HG02571 (cell line): ENCODE measurements around the gene SPTBN1.
"Not testable (repeated sequence)": the region's sequence is repeated elsewhere in the genome, so short reads cannot be mapped to it uniquely, and the experiment has no call there.

Experiments
- ATAC-seq: cut with Tn5 transposase; IDR thresholded peaks from one replicate; pipeline ENCODE4 v1.9.1; 2021; ENCODE audit warnings: mild to moderate bottlenecking, moderate library complexity; ENCODE audit not compliant: unreplicated experiment

SPTBN1 gene

DNA sequence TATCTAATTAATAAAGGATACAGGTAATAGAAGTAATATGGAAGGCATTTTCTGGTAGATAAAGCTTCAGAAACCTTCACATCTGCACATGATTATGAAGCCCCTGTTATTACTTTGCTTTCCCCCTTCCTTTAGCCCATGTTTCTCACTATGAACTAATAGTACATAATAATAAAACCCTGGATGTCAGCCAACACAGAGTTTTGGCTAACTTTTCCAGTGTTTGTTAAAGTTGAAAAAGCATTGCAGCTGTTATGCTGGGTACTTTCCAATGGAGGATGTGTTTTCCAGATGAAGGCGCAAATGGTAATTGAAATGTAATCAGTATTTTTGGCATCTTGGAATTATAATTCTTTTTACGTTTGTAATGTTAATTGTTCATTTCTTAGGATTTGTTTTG, 43.5 kb downstream of the SPTBN1 start:
- ATAC-seq: no peak

GRCh38 chr2:54500404-54501205, 44.5 kb downstream of the SPTBN1 start:
- no peak for ATAC-seq

GRCh38 chr2:54502731-54503130, 46.6 kb downstream of the SPTBN1 start:
- no peak for ATAC-seq

DNA sequence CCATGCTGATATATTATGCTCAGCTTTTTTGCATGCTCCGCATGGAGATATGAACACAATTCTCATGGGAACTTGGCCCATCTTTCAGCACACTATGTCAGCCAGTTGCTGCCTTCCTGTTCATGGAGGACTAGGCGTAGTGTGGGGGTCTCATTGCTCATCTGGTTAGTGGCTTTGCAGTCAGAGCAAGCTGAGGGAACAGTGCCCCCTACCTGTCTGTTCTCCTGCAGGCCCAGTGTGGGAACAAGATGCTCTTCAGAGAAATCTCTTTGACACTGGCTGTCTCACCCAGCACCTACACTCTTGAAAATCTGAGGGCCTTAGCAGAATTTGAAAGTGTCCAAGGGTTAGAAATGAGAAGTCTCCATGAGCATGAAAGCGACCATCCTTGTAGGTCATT, 47.1 kb downstream of the SPTBN1 start:
- no peak for ATAC-seq

DNA sequence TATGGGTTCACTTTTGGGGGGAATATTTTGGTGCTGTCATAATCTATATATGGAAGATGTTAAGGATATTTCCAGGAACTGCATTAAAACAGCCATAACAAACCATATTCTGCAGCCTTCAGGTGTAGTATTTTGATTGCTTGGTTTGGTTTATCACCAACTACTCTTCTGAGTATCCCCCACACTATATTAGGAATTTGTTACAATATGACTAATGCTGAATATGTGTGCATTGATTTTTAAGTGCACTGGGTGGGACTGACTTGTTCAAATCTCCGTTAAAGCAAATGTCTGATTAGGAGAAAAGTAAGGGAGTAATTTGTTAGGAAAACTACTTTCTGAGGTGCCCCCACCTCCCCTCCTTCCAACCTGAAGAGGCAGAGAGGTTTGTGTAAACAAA, 47.7 kb downstream of the SPTBN1 start:
- no peak for ATAC-seq

DNA sequence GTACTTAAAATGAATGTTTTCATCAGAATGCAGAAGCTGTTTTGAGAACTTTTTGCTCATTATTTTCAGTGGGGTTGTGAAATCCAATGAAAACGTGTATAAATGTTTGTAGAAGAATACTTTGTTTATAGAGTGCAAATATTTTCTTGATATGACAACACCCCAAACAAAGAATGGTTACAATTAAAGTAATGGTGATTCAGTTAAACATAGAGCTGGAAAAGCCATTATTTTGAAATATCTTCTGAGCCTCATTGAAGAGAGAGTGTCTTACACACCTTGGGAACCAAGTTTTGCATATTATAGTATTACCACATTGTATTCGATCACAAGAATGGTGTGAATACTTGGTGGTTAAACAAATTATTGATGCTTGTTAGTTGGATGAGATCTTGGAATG, 48.7 kb downstream of the SPTBN1 start:
- no peak for ATAC-seq

- ATAC-seq: no peak
Measured at GRCh38 chr2:54508541-54508940, 52.4 kb downstream of the SPTBN1 start.

- ATAC-seq: not testable (repeated sequence)
Measured at GRCh38 chr2:54509043-54509442, 52.9 kb downstream of the SPTBN1 start.

DNA sequence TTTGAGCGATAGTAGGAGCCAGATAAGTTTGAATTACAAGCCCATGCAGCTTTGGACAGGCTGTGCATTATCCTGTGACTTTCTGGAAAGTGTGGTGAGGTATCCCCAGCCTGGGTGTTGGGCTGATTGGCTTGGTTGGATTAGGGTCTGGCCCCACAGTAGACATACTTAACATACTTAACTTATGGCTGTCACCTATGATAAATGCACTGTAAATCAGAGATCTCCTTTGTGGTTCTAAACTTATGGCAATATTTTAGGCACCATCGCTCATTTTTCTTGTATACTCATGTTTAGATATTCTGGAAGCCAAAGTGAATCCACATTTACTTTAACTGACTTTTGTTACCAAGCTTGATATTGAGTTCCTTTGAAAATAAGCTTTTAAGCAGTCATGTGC, 54.8 kb downstream of the SPTBN1 start:
- no peak for ATAC-seq

- no peak for ATAC-seq
Measured at GRCh38 chr2:54512183-54512582, 56.1 kb downstream of the SPTBN1 start.

GRCh38 chr2:54512663-54513362, 56.7 kb downstream of the SPTBN1 start:
- ATAC-seq: no peak

GRCh38 chr2:54513363-54513715, 57.2 kb downstream of the SPTBN1 start:
- ATAC-seq: no peak

DNA sequence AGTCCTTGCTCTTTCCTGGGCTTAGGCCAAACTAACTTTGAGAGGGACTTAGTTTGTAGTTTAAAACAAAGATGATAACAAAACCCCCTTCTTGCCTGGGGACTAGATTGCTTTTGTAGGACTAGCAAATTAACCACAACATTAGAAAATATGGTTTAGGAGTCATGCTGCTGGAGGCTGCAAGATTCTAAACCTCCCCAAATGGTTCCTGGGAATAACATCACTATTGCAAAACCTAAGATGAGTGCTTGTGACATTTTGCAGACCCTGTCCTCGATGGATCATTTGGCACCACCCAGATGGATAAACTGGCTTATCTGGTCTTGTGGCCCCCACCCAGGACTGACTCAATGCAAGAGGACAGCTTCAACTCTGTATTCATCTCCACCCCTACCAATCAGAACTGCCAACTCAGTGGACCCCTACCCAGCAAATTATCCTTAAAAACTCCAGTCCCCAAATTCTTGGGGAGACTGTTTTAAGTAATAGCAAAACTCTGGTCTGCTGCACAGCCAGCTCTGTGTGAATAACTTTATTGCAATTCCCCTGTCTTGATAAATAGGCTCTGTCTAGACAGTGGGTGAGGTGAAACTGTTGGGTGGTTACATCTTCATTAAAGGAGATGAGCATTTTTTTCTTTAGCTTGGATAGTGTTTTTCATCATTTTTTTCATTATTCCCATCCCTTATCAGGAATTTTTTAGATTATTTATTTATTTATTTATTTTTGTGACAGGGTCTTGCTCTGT, 58.9 kb downstream of the SPTBN1 start:
- no peak for ATAC-seq

- no peak for ATAC-seq
Measured at GRCh38 chr2:54516842-54517241, 60.7 kb downstream of the SPTBN1 start.

DNA sequence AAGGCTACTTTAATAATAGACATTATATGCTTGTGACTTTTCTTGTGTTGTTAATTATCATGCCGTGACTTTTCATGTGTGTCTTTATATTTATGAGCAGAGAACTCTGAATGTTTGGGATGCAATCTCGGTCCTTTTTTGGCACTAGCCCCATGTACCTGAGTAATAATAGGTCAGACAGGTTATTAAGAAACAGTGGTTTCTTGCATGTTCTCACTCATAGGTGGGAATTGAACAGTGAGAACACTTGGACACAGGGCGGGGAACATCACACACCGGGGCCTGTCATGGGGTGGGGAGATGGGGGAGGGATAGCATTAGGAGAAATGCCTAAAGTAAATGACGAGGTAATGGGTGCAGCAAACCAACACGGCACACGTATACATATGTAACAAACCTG, 61.9 kb downstream of the SPTBN1 start:
- not testable (repeated sequence) for ATAC-seq

DNA sequence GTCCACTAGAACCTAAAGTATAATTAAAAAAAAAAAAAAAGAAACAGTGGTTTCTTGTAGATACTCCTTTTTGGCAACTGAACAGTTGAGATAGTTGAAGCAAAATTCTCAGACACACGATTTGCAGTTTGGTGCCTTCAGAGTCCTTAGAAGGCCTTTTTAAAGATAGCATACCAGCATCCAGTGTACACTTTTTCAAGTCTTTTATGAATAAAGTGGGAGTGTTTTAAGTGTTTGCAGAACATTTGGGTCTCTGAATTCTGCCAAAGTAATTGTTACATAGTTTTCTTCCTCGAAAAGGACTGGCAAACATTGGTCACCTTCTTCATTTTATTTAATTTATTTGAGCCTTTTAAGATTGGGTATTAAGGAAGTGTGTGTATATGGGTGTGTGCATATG, 62.3 kb downstream of the SPTBN1 start:
- ATAC-seq: no peak

DNA sequence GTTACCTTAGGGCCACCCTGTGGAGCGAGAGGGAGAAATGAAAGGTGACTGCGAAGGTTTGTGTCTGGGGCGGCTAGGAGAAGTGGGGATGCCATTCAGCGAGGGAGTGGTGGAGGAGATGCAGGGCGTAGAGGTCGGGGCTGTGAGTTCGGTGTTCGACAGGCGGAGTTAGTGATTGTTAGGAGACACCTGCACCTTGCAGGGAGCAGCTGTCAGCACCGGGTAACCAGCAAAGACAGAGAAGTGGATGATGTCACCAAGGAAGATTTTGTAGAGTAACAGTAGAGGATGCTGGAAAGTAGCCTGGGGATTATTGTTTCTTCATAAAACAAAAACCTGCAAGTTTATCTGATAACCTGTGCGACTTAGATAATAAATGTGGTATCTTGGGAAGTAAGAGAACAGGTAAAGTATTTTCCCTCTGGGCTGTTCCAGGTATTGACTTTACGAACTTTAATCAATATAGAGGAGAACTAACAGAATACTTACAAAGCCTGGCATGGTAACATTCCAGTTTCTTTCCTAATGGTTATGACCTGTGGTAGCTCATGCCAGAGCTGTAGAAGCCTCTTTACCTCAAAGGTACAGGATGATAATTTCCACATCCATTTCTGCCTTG, 63.8 kb downstream of the SPTBN1 start:
- ATAC-seq: no peak

- ATAC-seq: no peak
Measured at GRCh38 chr2:54520687-54521086, 64.6 kb downstream of the SPTBN1 start.

DNA sequence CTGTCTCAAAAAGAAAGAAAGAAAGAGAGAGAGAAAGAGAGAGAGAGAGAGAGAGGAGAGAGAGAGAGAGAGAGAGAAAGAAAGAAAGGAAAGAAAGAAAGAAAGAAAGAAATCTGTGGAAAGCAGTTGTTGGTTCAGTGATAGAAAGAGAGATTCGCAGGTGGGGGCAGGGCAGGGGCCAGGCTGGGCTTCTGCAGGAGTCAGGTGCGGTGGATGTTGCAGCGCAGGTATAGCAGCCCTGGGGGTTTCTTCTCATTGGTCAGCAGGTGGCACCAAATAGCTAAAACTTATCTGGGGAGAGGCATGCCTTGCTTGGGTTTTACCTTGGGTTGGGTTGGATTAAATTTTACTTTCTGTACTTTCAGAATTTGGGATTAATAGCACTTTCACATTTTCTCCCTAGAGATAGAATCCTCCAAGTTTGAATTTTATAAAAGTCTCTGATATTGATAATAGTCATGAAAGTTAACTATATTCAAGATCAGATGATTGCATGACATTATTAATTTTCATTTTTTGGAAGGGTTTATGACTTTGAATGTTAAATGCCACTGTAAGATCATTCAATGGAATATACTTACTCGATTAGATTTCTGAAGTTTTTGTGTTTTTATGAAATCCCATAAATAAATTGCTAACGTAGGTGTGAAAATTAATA, 66.6 kb downstream of the SPTBN1 start:
- ATAC-seq: peak; percentile 66

DNA sequence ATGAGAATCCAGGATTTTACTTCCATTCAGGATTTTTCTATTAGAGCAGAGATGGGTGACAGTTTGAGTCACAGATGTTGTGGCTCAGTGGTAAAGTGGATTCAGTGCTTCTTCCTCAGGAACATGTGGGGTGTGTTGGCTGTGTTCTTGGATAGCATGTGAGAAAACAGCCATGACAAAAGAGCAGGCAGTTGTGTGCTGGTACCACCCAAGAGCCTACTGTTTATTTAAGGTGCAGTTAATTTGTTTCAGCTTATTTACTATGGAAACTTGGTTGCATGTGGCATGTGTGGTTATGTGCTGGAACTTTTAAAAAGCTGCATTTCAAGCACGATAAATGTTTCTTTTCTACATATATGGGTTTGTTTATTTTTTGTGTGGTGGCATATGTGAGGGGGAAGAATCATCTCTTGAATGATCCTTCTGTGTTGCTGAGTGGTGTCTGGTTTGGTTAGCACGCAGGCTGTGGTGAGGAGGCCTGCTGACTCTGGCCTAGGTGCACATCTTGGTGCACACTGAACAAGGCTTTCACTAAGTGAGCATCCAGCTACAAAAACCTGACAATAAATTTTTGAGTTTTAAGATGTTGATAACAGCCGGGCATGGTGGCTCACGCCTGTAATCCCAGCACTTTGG, 67.3 kb downstream of the SPTBN1 start:
- ATAC-seq: no peak
